ENCODE measurements around the gene TMC3. TPM values are rescaled to one million over a fixed set of nuclear protein-coding genes. Genes with fewer than 3 reads are reported as not detected.

The TMC3 gene
- polyA plus RNA-seq, 2 of the 4 experiments (the other 2 are of a cell fraction) = not detected

- CTCF ChIA-PET = no interaction called here
- POLR2A ChIA-PET = no interaction called here
- no peak for DNase-seq (ENCODE audit: low read depth in 1 of 2, low spot score in 1 of 2)
- 29% methylated on average over 7 of the region's 7 CpGs for WGBS (ENCODE audit: missing lambda C conversion rate)
- Histone ChIP-seq H3K4me3 (no peak overlapping the region), H3K27ac (no peak overlapping the region), H3K4me2 (no peak overlapping the region), H3K4me1 (no peaks in the 10 kb centered on the region), H3K9me3 (no peaks in the 10 kb centered on the region)
- FAIRE-seq = no peak
- TF ChIP-seq CHD4 (IDR thresholded peaks at IDR 0.05; ENCODE audit: borderline replicate concordance) (no peak), RFX5 (IDR thresholded peaks at IDR 0.05) (no peak)
- ATAC-seq = no peak
These were observed 12.1 kb downstream of the TMC3 start for GRCh38 chr15:81361891-81362290.

GRCh38 chr15:81360491-81360890, 13.5 kb downstream of the TMC3 start:
- WGBS (ENCODE audit: missing lambda C conversion rate) = 9% methylated on average over 5 of the region's 5 CpGs
- DNase-seq (ENCODE audit: low read depth in 1 of 2, low spot score in 1 of 2) (no peak), FAIRE-seq (no peak), ATAC-seq (no peak)
- no peak overlapping the region for H3K27ac ChIP-seq
- H3K4me3 ChIP-seq = no peak overlapping the region
- no peak overlapping the region for H3K4me2 ChIP-seq
- POLR2A ChIA-PET = no interaction called here
- no peaks in the 10 kb centered on the region for H3K9me3 ChIP-seq
- TF ChIP-seq ZNF302 (CRISPR knock-in tag; IDR thresholded peaks at IDR 0.05) (no peak), KDM5A (IDR thresholded peaks at IDR 0.05) (no peak), CHD2 (IDR thresholded peaks at IDR 0.05; ENCODE audit: low read length, partially characterized antibody) (no peak), NFE2L2 (conservative IDR thresholded peaks at IDR 0.05; ENCODE audit: low read length) (no peak), SREBF2 (IDR thresholded peaks at IDR 0.05) (no peak), RNF2 (IDR thresholded peaks at IDR 0.05; ENCODE audit: borderline replicate concordance, low read depth) (no peak), CHD4 (IDR thresholded peaks at IDR 0.05; ENCODE audit: borderline replicate concordance) (no peak), HES2 (IDR thresholded peaks at IDR 0.05) (no peak), RFX5 (IDR thresholded peaks at IDR 0.05) (no peak), ZSCAN20 (CRISPR knock-in tag; IDR thresholded peaks at IDR 0.05) (no peak), HEYL (CRISPR knock-in tag; IDR thresholded peaks at IDR 0.05) (no peak), E2F6 (IDR thresholded peaks at IDR 0.05; ENCODE audit: borderline replicate concordance, low read depth) (no peak), POLR2AphosphoS2 (conservative IDR thresholded peaks at IDR 0.05; ENCODE audit: low read length) (no peak), FOSB (CRISPR knock-in tag; IDR thresholded peaks at IDR 0.05) (no peak)
- TF ChIP-seq, protein P1, sequence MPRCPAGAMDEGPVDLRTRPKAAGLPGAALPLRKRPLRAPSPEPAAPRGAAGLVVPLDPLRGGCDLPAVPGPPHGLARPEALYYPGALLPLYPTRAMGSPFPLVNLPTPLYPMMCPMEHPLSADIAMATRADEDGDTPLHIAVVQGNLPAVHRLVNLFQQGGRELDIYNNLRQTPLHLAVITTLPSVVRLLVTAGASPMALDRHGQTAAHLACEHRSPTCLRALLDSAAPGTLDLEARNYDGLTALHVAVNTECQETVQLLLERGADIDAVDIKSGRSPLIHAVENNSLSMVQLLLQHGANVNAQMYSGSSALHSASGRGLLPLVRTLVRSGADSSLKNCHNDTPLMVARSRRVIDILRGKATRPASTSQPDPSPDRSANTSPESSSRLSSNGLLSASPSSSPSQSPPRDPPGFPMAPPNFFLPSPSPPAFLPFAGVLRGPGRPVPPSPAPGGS (IDR thresholded peaks at IDR 0.05) = no peak
- CTCF ChIA-PET = interaction anchor here (1.2 kb wide), 2 partner anchors 85 to 95 kb away, joined by 3 to 5 read pairs; no protein-coding TSS in a partner anchor
- no peaks in the 10 kb centered on the region for H3K4me1 ChIP-seq

GRCh38 chr15:81358248-81358647, 15.8 kb downstream of the TMC3 start:
- FAIRE-seq = no peak

More at GRCh38 chr15:81358248-81358647, 15.8 kb downstream of the TMC3 start:
- Histone ChIP-seq H3K27ac (no peak overlapping the region), H3K4me3 (no peak overlapping the region), H3K4me2 (no peak overlapping the region), H3K4me1 (no peaks in the 10 kb centered on the region), H3K9me3 (no peaks in the 10 kb centered on the region)
- 41% methylated on average over 6 of the region's 6 CpGs for WGBS (ENCODE audit: missing lambda C conversion rate)
- TF ChIP-seq NPAS2 (CRISPR knock-in tag; IDR thresholded peaks at IDR 0.05; ENCODE audit: borderline replicate concordance) (no peak), MAFK (IDR thresholded peaks at IDR 0.05; ENCODE audit: partially characterized antibody) (no peak), MYC (IDR thresholded peaks at IDR 0.05; ENCODE audit: borderline replicate concordance, low read length) (no peak), BHLHE40 (IDR thresholded peaks at IDR 0.05; ENCODE audit: low read depth, low read length) (no peak), REST (IDR thresholded peaks at IDR 0.05) (no peak), POLR2AphosphoS2 (conservative IDR thresholded peaks at IDR 0.05; ENCODE audit: low read length) (no peak), HES2 (IDR thresholded peaks at IDR 0.05) (no peak), CHD2 (IDR thresholded peaks at IDR 0.05; ENCODE audit: low read length, partially characterized antibody) (no peak), ZNF302 (CRISPR knock-in tag; IDR thresholded peaks at IDR 0.05) (no peak), EHF (CRISPR knock-in tag; IDR thresholded peaks at IDR 0.05) (no peak), NFE2L2 (conservative IDR thresholded peaks at IDR 0.05; ENCODE audit: low read length) (no peak), TP53 (CRISPR knock-in tag; IDR thresholded peaks at IDR 0.05) (no peak)
- TF ChIP-seq, protein P2, sequence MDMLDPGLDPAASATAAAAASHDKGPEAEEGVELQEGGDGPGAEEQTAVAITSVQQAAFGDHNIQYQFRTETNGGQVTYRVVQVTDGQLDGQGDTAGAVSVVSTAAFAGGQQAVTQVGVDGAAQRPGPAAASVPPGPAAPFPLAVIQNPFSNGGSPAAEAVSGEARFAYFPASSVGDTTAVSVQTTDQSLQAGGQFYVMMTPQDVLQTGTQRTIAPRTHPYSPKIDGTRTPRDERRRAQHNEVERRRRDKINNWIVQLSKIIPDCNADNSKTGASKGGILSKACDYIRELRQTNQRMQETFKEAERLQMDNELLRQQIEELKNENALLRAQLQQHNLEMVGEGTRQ (IDR thresholded peaks at IDR 0.05) = no peak
- DNase-seq (ENCODE audit: low read depth in 1 of 2, low spot score in 1 of 2) (no peak), ATAC-seq (no peak)
- ChIA-PET POLR2A (no interaction called here), CTCF (interaction anchor here (1.0 to 3.7 kb wide), 6 partner anchors 10 to 92 kb away, joined by 3 to 14 read pairs (median 6); no protein-coding TSS in a partner anchor)
